ENCODE results near the gene AVPR2.

The AVPR2 gene

DNA sequence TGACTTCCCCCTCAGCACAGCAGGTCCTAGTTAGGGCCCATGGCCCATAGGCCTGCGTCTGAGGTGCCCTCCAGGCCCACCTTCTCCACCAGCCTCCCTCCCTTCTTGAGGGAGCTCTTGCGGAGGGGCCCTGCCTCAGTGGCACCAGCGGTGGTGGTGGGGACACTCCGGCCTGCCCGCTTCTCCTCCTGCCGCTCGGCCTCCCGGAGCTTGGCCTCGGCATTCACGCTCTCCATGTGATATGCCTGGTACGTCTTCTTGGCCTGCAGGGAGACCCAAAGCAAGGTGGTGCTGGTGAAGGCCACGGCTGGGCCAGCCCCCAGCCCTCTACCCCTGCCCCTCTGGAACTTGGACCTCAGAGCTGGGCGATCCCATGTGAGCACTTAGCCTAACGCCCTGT is 16.1 kb downstream of the AVPR2 start:
- DNase-seq: no peak

- DNase-seq: no peak
Observed at GRCh38 chrX:153921070-153921469, 16.6 kb downstream of the AVPR2 start.

- DNase-seq: no peak
Observed at GRCh38 chrX:153921511-153922446, 17.3 kb downstream of the AVPR2 start.

DNA sequence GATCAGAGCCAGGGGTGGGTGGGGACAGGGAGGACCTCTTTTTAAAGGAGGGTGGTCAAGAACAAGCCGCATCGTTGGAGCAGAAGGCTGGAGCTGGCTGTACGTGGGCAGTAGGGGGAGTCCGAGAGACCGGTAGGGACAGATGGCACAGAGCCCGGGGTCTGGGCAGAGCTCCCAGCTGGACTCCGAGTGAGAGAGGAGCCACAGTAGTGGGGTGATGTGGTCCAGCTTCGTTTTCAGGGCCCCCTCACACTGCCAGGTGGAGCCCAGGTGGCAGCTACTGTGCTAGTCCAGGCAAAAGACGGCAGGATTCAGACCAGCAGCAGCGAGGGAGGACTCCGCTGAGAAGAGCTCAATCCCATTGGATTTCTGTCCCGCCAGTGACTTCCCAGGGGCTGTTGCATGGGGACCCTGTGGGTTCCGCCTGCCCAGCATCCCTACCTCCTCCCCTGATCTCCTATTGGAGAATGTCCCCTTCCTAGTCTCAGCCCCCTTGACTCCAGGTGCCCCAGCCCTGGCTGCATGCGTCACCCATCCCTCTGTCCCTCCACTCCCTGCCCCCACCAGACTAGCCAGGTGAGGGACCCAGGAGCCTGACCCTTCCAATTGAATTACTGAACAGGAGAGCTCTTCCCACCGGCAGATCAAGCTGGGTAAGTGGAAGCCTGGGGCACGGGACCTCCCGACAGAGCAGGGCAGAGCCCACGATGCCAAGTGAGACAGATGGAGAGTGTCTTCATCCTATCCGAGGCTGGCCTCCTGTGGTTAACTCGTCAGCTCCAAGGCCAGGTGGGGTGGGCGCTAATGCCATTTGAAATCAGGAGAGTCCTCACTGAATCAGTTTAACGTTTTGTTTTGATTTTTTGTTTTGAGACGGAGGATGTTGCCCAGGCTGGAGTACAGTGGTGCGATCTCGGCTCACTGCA is 18.7 kb downstream of the AVPR2 start:
- no peak for DNase-seq

GRCh38 chrX:153924149-153924861 is 19.8 kb downstream of the AVPR2 start:
- DNase-seq: peak; percentile 52 to 61

- DNase-seq: no peak
Observed at GRCh38 chrX:153925387-153925738, 20.9 kb downstream of the AVPR2 start.

DNA sequence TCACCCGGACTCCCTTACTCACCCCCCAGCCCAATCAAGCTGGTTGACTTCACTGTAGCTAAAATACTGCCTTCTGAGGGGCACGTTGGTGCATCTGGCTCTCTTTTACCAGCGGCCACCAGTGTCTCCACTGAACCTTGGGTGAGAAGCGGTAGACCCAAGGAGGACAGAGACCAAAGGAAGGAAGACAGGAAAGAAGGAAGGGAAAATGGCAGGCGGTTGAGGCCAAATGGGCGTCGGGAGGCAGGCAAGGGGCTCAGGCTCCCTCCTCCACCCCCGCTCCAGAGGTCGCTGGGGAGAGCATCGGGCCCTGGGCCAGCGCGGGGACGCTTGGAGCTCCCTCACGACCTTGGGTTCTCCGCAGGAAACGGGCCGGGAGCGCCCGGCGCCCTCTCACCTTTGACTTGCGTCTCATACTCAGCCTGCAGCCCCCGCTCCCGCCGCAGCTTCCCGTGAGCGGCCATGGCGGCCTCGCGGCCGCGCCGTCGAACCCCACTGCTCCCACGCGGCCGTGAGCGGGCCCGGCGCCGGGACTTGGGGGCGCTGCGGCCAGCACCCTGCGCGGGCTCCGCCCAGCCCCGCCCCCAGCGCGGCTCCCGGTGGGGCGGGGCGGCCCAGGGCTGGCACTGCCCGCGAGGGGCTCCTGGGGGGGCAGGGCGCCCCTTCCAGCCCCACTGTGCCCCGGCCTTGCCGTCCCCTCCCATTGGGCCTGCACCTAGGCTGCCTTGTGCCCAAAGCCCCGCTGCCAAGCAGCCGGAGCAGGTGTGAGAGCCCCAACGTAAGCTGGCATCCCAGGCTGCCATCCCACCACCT is 21.5 kb downstream of the AVPR2 start, which contains the start of gene ARHGAP4:
Gene ARHGAP4, minus strand, starts transcription at position 526 of the 813 bp plus-strand sequence. Its CDS starts 62 bp downstream, at position 464.
- DNase-seq: peak in 1 of 2 donors; percentile 31

- no peak for DNase-seq
Observed at GRCh38 chrX:153926552-153926857, 22.0 kb downstream of the AVPR2 start.

GRCh38 chrX:153926858-153927671 is 22.6 kb downstream of the AVPR2 start:
- DNase-seq: peak; percentile 56 to 63

DNA sequence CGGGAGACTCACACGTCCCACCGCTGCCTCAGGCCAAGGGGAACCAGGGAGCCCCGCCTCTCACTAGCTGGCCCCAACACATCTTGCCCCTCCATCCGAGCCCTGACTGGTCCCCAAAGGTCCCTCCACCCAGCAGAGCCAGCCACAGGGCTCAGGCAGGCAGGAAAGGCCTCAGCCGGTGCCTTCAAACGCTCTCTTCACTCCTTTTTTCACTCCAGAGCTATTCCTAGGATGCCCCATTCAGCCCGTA is 23.1 kb downstream of the AVPR2 start:
- no peak for DNase-seq

- DNase-seq: peak; percentile 88 to 94
Observed at GRCh38 chrX:153927922-153928760, 23.7 kb downstream of the AVPR2 start.

DNA sequence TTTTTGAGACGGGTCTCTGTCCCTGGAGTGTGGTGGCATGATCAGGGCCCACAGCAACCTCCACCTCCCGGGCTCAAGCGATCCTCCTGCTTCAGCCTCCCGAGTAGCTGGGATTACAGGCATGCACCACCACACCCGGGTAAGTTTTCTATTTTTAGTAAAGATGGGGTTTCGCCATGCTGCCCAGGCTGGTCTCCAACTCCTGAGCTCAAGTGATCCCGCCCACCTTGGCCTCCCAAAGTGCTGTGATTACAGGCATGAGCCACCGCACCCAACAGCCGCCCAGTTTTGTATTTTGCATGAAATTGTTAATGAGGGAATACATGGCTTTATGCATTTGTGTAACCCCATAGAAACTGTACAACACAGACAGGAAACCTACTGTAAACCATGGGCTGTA is 24.4 kb downstream of the AVPR2 start:
- no peak for DNase-seq

DNA sequence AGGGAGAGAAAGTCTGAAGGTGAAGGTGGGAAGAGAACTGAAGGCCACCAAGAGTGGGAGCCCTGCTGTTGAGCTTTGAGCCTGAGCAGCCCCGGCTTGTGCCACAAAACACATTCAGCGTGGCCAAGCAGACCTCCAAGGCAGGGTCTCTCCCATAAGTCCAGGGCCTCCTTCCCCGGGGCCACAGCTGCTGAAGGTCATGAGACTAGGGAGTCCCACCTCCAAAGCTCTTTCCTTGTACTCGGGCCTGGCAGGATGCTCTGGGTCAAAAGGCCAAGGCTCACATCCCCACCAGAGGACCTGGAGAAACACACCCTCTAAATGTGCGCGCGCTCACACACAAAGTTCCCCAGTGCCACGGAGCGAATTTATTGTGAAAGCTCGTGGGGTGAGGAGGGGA is 25.1 kb downstream of the AVPR2 start:
- DNase-seq: no peak

GRCh38 chrX:153930011-153930910 is 25.8 kb downstream of the AVPR2 start:
- no peak for DNase-seq

DNA sequence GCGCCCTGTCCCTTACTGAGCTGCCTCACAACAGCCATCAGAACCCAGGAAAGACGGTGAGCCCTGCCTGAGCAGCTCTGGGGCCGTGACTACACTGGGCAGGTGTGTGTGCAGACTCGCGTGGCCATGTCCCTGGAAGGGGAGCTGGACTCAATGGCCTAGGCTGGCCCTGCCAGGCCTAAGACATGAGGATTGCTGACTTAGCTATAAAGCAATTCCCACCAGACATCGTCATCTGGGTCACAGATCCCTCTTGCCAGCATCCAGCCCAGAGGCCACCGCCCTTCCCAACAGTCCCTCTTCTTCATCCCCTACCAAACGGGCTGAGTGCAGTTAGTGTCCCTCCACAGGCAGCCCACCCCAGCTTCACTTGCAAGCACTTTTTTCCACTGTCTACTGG is 26.7 kb downstream of the AVPR2 start:
- DNase-seq: no peak

DNA sequence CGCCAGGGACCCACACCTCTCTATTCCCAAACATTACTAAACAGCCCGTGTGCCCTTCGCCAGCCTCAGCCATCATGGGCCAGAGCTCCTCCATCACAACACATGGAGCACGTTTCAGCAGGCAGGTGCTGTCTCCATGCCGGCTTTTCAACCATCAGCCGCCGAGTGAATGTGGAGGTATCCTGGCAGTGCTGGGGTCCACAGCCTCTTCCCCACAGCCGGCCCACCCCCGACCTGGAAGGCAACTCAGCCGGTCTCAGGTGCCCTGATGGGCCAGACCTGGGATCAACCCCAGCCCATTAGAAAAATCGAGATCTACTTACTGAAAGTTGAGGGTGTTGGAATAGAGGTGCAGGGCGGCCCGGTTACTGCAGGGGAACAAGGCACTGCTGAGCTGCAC is 27.3 kb downstream of the AVPR2 start:
- no peak for DNase-seq

GRCh38 chrX:153932220-153932915 is 27.9 kb downstream of the AVPR2 start:
- no peak for DNase-seq

- peak; percentile 16 to 43 for DNase-seq
Observed at GRCh38 chrX:153933748-153934147, 29.3 kb downstream of the AVPR2 start.
